Cerebellar cortex (tissue), 1 donor: ENCODE data around the gene NANOS3.
"Not testable (repeated sequence)": the region's sequence is repeated elsewhere in the genome, so short reads cannot be mapped to it uniquely, and the experiment has no call there.

Source experiments
- DNase-seq: peaks from one replicate; pipeline ENCODE4 v3.0.0-alpha.2; 2015; ENCODE audit warnings: low spot score

The NANOS3 gene

DNA sequence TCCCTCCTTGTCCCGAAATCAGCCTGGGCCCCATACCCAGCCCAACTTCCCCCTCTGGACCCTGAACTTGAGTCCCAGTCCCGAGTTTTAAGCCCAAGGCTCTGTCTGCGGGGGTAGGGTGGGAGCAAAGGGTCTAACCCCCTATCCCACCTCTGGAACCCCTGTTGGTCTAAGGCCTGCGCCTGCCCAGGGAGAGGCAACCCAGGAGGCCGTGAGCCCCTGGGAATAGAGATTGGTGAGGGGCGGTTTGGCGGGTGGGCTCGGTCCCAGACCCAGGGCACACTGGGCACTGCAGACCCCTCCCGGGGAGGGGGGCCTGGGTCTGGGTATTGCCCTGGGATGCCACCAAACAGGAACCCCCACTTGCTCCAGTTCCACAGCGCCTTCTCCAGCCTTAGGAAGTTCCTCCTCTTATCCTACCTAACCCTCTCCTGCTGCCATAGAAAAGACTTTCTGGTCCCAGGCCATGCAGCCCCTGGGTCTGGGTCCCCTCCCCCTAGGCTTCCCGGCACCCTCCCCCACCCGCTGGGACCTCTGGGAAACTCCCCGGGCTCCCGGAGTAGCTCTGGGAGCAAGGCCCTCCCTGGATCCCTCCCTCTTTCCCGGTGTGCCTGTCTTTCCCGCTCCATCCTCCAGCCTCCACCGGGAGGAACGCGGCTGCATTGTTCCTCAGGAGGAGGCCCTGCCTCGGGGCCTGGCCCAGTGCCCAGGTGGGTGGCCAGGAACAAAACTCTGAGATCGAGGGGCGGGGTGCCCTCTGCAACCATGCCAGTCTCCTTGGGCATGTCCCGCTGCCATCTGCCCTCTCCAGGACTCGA lies 33.6 kb upstream of the NANOS3 start:
- DNase-seq, result peak; percentile 49

DNA sequence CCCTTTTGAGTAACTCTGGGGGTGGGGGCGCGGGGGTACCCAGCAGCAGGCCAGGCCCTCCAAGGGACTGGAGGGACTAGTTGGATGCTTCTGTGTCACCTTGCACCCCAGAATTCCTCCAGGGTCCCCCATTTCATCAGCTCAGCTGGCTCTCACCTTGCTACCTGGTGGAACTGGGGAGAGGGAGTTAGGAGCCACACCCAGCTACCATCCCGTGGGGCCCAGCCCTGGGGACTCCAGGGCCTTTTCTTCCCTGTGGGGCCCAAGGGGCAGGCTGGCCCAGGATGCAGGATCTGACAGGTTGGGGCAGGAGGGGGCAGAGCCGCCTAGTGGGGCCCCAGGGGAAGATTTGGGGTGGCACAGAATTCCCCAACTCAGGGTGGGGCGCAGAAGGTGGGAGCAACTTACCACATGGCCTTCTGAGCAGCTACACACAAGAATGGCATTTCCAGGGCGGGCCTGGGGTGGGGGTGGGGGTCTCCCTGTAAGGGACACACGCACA lies 32.8 kb upstream of the NANOS3 start:
- no peak for DNase-seq

DNA sequence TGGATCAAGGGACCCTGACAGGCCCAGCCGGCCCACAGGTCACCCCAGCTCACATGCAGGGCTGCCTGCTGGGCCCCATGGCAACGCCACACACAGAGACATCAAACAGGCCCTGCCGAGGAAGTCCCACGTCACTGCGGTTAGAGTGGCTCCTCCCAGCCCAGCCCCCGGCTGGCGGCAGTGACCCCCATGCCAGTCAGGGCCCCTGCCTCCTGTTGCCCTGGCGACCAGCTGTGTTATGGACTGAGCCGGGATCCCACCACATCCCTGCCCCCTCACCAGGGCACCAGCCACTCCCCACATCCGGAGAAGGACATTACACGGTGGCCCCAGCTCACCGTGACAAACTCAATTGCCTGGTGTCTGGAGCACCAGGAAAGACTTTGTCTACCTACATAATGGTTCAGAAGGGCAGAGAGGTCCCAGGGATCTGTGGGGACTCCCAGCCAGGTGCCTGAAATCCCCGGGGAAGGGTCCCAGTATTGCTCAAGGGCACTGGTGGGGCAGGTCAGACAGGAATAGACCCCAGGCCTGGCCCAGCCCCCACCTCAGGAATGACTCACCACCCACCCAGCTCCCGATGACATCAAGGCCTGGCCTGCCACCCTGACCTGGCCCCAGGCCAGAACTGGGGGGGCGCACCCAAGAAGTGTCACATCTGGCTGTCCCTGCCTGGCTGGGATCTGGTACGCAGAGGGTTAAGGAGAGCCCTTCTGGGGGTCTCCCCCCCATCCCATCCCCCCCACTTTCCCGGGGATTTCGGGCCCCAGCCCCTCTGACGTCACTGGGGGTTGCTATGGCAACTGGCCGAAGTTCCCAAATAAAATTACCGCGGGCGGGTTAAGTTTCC lies 30.2 kb upstream of the NANOS3 start:
- peak; percentile 79 for DNase-seq

DNA sequence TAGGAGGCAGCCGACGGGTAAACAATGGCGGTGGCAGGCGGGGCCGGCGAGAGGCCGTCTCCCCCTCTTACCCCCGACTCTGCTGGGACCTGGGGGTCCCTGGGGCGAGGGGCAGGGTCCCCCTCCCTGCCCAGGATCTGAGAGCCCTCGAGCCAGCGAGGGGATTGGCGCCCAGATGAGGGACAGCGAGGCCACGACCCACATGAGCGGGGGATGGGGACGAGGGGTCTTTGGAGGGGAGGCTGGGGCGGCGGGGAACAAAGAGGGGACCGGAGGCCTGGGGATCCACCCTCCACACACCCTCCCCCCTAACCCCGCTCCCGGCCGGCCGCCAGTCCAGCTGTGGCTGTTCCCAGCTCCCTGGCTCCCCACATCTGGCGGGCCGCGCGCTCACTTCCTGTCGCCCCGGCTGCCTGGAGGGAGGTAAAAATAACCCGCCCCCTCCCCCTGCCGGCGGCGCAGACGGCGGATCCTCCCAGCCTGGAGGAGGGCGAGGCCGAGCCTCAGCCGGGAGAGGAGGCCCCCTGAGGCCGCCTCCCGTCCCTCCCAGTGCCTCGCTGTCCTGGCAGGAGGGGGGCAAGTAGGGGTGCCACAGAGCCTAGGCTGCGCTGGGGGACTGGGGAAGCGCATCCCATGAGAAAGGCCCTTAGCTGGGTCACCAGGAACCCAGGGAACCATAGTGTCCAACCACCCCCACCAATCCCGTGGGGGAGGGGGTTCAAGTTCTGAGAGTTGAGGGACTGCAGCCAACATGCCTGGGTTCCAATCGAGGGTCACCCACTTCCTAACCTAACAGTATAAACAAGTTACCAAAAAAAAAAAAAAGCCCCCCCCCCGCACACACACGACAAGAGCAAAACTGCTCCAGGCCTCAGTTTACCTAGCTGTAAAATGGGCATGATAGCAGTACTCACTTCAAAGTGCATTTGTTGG lies 29.3 kb upstream of the NANOS3 start:
- peak; percentile 69 for DNase-seq

DNA sequence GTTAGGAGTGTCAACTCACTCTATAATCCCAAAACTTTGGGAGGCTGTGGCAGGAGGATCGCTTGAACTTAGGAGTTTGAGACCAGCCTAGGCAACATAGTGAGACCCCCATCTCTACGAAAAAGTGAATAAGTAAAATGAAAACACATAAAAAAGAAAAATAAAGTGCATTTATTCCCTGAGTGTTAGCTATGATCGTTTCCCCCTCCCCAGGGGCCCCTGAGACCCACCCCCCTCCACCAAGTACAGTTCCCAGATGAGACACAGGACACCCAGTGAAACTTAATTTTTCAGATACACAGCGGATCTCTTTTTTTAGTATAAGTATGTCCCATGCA lies 28.6 kb upstream of the NANOS3 start:
- no peak for DNase-seq

DNA sequence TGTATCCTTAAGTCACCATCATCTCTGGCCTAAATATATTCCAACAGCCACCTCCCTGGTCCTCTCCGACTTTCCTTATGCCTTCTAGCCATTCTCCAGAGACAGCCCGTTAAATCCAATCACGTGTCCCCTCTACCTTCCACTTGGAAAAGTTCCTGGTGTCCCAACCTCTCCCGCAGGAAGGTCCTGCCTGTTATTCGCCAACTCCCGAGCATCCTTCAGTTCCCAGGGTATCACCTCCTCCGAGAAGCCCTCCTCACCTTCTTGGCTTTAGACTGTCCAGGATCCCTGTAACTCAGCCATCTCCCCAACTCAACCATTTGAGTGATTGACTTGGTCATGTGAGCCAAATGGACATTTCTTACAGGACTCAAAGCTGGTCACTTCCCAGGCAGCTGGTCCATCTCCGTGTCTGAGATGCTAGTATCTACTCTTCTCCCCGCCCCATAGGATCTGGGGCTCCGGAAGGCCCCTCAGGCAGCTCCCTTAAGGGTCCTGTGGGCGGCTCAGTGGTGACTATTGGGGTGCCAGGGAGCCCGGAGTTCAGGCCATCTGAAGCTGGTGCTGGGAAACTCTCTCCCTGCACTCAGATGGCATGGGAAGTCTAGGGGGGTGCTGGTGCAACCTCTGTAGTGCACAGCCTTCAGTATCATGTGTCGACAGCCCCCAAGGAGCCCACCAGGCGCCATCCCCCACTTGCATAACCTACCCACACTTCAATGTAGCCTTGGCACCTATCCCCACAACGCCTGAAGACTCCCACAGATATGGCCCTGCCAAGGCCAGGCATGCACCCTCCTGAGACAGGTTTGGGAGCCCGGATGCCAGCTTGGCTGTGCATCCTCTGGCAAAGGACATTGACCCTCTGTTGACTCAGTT lies 27.9 kb upstream of the NANOS3 start:
- peak; percentile 72 for DNase-seq

DNA sequence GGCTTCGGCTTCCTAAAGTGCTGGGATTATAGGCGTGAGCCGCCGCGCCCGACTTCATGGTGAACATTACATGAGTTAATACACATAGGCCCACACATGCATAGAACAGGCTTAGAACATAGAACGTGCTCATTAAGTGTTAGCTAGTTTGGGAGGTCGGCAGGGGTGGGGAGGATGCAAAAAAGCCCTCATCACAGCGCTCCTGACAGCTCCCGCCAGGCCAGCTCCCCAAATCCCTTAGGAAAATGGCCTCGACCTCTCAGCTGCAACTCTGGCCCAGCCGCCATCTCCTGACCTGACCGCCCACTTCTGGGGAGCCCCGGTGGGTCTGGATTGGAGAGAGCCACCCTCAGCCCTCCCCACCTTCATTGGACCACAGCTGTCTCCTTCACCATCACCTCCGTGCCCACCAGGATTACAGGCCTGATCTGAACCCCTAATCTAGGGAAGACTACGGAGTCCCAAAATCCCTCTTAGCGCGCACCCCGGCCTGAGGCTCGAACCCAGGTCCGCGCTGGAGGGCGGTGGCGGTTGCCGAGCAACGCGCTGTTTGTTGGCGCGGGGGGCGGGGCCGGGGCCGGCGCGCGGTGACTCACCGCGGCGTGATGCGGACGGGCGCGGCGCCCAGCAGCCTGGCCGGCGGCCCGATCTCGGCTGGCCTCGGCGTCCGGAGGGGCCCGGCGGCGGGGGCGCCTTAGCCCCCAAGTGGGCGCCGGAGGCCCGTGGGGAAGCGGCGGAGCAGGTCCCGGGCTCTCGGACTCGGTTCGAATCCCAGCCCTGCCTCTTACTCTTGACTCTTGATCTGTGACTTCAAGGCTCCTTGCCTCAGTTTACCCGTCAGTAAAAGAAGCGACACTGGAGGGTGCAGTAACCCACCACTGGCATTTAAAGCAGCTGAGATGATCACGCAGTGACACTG lies 26.7 kb upstream of the NANOS3 start:
- peak; percentile 57 for DNase-seq

DNA sequence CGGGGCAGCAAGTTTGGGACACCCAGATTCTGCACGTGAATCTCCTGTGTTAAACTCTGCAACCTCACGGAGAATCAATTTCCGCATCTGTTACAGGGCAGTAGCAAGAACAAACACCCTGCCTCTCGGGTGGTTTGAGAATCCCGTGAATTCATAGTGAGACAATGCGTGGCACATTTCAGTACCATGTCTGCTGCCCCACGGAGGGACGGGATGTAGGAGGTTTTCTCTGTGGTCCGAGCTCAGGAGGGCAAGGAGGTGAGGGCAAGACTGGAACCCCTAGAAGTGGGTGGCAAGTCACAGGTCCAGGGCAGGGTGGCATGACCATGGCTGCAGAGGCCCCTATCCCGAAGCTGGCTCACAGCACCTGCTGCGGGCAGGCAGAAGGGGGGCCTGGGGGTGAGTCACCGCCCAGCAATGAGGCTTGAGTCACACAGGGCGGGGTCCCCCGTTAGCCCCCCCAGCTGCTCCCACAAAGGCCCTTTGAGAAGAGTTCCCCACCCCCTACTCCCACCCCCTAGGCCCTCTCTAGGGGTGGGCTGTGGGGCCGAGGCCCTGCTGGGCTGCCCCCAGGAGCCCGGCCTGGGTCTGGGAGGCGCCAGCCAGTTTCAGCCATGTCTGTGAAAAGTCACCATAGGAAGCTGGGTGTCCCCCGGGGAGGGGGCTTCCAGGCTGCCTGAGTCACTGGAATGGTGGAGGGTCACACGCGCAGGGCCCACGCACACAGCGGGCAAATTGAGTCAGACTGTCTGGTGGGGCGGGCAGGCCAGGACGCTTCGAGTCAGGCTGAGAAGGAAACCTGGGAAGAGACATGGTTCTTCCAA lies 25.8 kb upstream of the NANOS3 start:
- peak; percentile 72 for DNase-seq

DNA sequence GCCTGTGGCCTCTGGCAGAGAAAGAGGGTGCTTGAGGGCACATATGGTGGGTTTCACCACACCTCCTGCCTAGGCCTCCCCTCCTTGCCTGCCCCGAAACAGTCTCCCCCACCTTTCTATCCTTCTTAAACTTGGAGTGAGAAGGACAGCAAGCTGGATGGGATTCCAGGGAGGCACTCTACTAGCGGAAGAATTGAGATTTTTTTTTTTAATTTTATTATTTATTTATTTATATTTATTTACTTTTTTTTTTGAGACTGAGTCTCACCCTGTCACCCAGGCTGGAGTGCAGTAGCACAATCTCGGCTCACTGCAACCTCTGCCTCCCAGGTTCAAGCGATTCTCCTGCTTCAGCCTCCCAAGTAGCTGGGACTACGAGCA lies 25.2 kb upstream of the NANOS3 start:
- not testable (repeated sequence) for DNase-seq

DNA sequence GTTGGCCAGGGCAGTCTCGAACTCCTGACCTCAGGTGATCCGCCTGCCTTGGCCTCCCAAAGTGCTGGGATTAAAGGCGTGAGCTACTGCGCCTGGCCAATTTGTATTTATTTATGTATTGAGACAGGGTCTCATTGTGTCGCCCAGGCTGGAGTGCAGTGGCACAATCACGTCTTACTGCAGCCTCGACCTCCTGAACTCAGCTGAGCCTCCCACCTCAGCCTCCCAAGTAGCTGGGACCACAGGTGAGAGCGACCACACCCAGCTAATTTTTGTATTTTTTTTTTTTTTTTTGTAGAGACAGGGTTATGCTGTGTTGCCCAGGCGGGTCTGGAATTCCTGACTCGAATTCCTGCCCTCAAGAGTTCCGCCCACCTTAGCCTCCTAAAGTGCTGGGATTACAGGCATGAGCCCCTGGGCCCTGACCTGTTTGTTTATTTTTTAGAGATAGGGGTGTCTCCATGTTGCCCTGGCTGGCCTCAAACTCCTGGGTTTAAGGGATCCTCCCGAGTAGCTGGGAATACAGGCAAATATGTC lies 24.7 kb upstream of the NANOS3 start:
- DNase-seq, result not testable (repeated sequence)

DNA sequence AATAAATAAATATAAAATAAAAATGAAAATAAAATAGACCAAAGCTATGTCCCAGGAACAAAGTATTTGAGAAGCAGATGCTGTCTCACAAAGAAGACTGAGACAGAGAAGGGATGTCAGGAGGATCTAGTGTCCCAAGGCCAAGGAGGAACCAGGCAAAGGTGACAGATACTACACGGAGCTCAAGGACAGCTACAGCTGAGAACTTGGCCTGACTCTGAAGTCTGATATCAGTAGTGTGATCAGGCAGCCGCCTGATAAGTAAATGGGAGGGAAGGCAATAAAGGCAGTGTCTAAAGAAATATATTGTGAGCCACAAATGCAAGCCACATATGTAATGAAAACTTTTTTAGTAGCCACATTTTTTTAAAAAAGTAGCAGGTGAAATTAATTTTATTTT lies 20.4 kb upstream of the NANOS3 start:
- DNase-seq, result no peak

DNA sequence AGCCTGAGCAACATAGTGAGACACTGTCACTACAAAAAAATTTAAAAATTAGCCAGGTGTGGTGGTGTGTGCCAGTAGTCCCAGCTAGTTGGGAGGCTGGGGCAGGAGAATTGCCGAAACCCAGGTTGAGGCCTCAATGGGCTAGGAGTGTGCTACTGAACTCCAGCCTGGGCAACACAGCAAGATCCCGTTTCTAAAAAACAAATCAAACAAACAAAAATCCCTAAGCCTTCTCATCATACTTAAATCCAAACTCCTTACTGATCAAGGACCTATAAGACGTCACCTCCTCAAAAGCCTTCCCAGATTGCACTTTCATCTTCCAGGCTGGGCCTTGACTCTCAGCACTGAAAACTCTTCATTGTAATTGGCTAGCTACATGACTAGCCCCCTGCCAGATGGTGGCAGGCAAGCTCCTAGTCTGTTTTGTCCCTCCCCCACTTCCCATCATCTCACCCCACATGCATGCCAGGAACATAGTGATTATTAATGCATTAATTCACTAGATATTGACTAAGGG lies 17.5 kb upstream of the NANOS3 start:
- DNase-seq, result no peak

DNA sequence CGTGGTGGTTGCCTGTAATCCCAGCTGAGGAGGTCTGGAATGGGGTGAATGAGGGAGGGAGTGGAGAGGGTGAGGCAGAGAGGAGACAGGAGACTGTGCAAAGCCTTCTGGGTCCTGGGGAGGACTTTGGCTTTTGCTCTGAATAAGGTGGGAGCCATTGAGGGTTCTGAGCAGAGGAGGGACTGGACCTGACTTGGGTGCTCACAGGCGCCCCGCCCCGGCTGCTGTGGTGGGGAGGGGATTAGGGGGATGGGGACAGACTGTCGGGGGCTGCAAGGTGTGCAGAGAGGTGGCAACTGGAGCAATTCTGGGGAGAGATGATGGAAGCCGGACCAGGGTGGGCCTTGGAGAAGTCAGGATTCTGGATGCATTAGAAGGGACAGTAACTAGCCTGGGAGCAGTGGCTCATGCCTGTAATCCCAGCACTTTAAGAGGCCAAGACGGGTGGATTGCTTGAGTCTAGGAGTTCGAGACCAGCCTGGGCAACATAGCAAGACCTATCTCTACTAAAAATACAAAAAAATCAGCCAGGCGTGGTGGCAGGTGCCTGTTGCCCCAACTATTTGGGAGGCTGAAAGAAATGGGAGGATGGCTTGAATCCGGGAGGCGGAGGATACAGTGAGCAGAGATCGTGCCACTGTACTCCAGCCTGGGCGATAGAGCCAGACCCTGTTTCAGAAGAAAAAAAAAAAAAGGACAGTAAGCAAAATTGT lies 16.1 kb upstream of the NANOS3 start:
- DNase-seq, result no peak

DNA sequence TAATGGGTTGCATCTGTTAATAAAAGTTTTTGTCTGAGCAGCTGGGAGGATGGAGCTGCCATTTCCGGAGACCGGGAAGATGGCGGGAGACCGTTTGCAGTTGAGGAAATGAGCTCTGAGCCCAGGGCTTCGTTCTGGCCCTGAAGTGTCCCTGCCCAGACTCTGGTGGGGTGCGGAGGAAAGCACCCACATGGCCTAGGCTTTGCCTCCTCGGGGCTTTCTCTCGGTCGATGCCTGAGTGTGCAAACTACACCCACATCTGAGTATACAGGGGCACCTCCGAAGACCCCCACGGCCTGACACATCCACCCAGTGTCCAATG lies 15.6 kb upstream of the NANOS3 start:
- DNase-seq, result no peak

DNA sequence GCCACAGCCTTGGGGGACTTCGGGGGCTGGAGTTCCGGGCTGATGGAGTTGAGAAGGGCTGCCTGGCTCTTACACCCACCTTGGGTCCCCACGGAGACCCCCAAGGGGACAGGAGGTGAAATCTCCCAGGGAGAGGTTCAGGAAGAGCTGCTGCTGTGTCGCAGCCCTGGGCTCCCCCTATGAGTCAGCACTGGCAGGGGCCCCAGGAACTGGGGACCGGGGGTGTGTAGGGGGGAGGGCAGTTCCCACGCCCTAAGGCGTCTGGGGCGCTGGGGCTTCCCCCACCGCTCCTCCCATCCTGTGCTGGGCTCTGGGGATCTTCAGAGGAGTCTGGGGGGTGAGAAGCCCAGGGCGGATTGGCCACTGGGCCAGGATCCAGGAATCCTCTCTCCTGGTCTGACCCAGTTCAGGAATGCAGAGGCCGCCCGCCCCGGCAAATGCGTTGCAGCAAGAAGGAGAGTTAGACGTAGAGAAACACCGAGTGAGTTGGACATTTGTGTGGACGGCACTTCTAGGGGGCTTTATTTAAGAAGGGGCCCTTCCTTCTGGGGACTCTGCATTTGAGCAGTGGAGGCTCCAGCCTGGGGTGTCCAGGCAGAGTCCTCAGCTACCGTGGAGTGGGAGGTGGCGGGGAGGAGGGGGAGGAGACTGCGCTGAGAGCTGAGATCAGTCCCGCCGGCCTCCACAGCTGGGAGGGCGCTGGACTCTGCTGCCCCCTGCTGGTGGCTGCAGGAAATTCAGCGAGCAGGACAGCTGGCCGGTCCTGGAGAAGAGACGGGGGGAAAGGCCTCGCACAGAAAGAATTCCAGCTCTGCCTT lies 15.0 kb upstream of the NANOS3 start:
- peak; percentile 89 for DNase-seq

DNA sequence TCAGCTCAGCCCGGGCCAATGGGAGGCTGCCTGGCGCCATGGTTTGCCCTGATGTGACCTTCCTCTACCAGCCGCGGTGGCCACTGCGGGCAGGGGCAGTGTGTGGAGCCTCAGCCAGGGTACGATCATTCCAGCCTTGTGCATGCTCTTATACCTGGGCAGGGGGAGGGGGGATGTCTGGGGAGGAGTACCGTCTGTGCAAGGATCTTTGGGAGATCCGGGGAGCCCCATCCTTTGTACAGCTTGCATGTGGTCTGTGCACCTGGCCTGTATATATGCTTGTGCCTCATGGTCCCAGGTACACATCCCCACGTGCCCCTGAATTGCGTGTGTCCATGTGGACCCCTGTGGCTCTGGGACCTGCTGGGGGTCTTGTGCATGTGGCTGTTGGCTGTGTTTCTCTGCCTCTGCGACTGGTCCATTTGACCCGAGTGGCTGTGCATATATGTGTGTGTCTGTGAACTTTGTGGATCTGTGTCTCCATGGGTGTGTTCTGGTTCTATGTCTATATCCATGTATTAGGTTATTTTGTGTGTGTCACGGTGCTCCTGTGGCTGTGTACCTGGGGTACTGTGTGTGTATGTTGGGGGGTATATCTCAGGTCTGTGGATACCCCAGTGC lies 12.8 kb upstream of the NANOS3 start:
- DNase-seq, result no peak
